ENCODE results near the gene EIF3J.

The EIF3J gene

GRCh38 chr15:44566155-44566540 lies 29.2 kb downstream of the EIF3J start:
- Histone ChIP-seq H3K27ac (ENCODE audit: low read depth, low read length) (no peak overlapping the region), H3K27me3 (ENCODE audit: insufficient read depth, low read length) (no peaks in the 10 kb centered on the region), H2AFZ (ENCODE audit: low read length, unreplicated experiment) (no peak overlapping the region), H3K36me3 (ENCODE audit: insufficient read depth, low read length) (peaks cover 35% of the 10 kb centered on the region), H3K4me3 (ENCODE audit: low read depth, low read length) (no peak overlapping the region), H3K79me2 (ENCODE audit: control insufficient read depth, insufficient read depth, low read length, unreplicated experiment) (no peaks in the 10 kb centered on the region), H3K4me1 (ENCODE audit: control insufficient read depth, insufficient read depth, low read length, unreplicated experiment) (no peaks in the 10 kb centered on the region)

- Histone ChIP-seq H3K27ac (ENCODE audit: low read depth, low read length) (no peak overlapping the region), H3K4me3 (ENCODE audit: low read depth, low read length) (no peak overlapping the region), H3K27me3 (ENCODE audit: insufficient read depth, low read length) (no peaks in the 10 kb centered on the region), H2AFZ (ENCODE audit: low read length, unreplicated experiment) (no peak overlapping the region), H3K4me1 (ENCODE audit: control insufficient read depth, insufficient read depth, low read length, unreplicated experiment) (no peaks in the 10 kb centered on the region), H3K36me3 (ENCODE audit: insufficient read depth, low read length) (peaks cover 27% of the 10 kb centered on the region), H3K79me2 (ENCODE audit: control insufficient read depth, insufficient read depth, low read length, unreplicated experiment) (no peaks in the 10 kb centered on the region)
Measured at GRCh38 chr15:44568338-44568737, 31.4 kb downstream of the EIF3J start.

DNA sequence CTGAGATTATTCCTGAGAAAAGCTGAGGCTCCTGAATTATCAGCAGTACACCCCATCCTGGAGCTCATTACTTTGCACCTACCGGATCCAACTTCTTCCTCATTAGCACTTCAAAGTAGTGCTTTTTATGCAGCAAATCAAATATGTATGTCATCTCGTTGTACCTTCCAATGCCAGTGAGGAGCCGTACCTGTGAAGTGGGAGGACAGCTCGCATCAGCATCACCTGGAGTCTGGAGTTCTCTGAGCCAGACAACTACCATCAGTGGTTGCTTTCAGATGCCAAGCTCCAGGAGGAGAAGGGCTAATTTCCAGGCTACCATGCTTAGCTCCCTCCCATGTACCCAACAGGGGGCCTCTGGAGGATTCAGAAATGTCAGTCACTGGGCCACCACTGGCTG lies 32.4 kb downstream of the EIF3J start:
- Histone ChIP-seq H3K4me3 (ENCODE audit: low read depth, low read length) (no peak overlapping the region), H3K4me1 (ENCODE audit: control insufficient read depth, insufficient read depth, low read length, unreplicated experiment) (no peaks in the 10 kb centered on the region), H3K36me3 (ENCODE audit: insufficient read depth, low read length) (peaks cover 21% of the 10 kb centered on the region), H2AFZ (ENCODE audit: low read length, unreplicated experiment) (no peak overlapping the region), H3K79me2 (ENCODE audit: control insufficient read depth, insufficient read depth, low read length, unreplicated experiment) (no peaks in the 10 kb centered on the region), H3K27me3 (ENCODE audit: insufficient read depth, low read length) (no peaks in the 10 kb centered on the region), H3K27ac (ENCODE audit: low read depth, low read length) (no peak overlapping the region)

- peaks cover 11% of the 10 kb centered on the region for H3K36me3 ChIP-seq (ENCODE audit: insufficient read depth, low read length)
- H3K27ac ChIP-seq (ENCODE audit: low read depth, low read length) = no peak overlapping the region
- no peak overlapping the region for H2AFZ ChIP-seq (ENCODE audit: low read length, unreplicated experiment)
- H3K4me1 ChIP-seq (ENCODE audit: control insufficient read depth, insufficient read depth, low read length, unreplicated experiment) = no peaks in the 10 kb centered on the region
- H3K79me2 ChIP-seq (ENCODE audit: control insufficient read depth, insufficient read depth, low read length, unreplicated experiment) = no peaks in the 10 kb centered on the region
- H3K27me3 ChIP-seq (ENCODE audit: insufficient read depth, low read length) = no peaks in the 10 kb centered on the region
- H3K4me3 ChIP-seq (ENCODE audit: low read depth, low read length) = no peak overlapping the region
Measured at GRCh38 chr15:44570361-44570760, 33.4 kb downstream of the EIF3J start.

DNA sequence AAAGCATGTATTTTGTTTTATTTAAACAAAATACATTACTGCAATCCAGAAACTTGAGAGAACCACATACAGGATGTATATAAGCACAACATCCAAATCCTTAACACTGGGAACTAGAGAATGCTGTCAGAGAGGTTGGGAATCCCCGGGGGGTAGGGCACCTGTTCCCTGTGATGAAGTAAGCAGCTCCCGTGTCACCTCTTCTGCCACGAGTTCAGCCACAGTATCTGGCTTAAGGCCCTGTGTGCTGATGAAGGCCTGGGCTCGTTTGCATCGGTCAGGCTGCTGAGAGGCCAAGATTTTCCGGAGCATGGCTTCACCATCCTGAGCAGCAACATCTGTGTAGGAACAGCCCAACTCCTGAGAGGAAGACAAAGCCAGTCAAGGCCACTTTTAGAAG lies 36.4 kb downstream of the EIF3J start:
- H3K36me3 ChIP-seq (ENCODE audit: insufficient read depth, low read length) = 0 out of 2 replicates have a peak, but pooled peaks cover 5% of the 10 kb centered on the region
- no peaks in the 10 kb centered on the region for H3K79me2 ChIP-seq (ENCODE audit: control insufficient read depth, insufficient read depth, low read length, unreplicated experiment)
- no peak overlapping the region for H2AFZ ChIP-seq (ENCODE audit: low read length, unreplicated experiment)
- H3K27ac ChIP-seq (ENCODE audit: low read depth, low read length) = no peak overlapping the region
- no peak overlapping the region for H3K4me3 ChIP-seq (ENCODE audit: low read depth, low read length)
- no peaks in the 10 kb centered on the region for H3K4me1 ChIP-seq (ENCODE audit: control insufficient read depth, insufficient read depth, low read length, unreplicated experiment)
- no peaks in the 10 kb centered on the region for H3K27me3 ChIP-seq (ENCODE audit: insufficient read depth, low read length)

GRCh38 chr15:44574734-44575133 lies 37.8 kb downstream of the EIF3J start:
- Histone ChIP-seq H3K27me3 (ENCODE audit: insufficient read depth, low read length) (no peaks in the 10 kb centered on the region), H3K4me3 (ENCODE audit: low read depth, low read length) (no peak overlapping the region), H3K36me3 (ENCODE audit: insufficient read depth, low read length) (0 out of 2 replicates have a peak, but pooled peaks cover 5% of the 10 kb centered on the region), H3K4me1 (ENCODE audit: control insufficient read depth, insufficient read depth, low read length, unreplicated experiment) (no peaks in the 10 kb centered on the region), H2AFZ (ENCODE audit: low read length, unreplicated experiment) (no peak overlapping the region), H3K27ac (ENCODE audit: low read depth, low read length) (no peak overlapping the region), H3K79me2 (ENCODE audit: control insufficient read depth, insufficient read depth, low read length, unreplicated experiment) (no peaks in the 10 kb centered on the region)

DNA sequence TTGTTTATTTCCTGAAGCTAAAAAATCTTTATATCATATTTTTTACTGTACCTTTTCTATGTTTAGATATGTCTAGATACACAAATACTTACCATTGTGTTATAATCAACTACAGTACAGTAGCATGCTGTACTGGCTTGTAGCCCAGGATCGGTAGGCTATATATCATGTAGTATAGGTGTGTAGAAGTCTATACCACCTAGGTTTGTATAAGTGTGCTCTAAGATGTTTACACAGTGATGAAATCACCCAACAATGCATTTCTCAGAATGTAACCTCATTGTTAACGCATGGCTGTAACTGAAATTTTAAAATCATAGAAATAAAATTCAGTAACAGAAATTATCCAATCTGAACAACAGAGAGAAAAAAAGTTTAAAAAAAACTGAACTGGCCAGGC lies 43.2 kb downstream of the EIF3J start:
- Histone ChIP-seq H3K4me3 (ENCODE audit: low read depth, low read length) (no peak overlapping the region), H3K36me3 (ENCODE audit: insufficient read depth, low read length) (peaks cover 23% of the 10 kb centered on the region), H3K27me3 (ENCODE audit: insufficient read depth, low read length) (no peaks in the 10 kb centered on the region), H3K79me2 (ENCODE audit: control insufficient read depth, insufficient read depth, low read length, unreplicated experiment) (no peaks in the 10 kb centered on the region), H3K4me1 (ENCODE audit: control insufficient read depth, insufficient read depth, low read length, unreplicated experiment) (no peaks in the 10 kb centered on the region), H3K27ac (ENCODE audit: low read depth, low read length) (no peak overlapping the region), H2AFZ (ENCODE audit: low read length, unreplicated experiment) (no peak overlapping the region)

DNA sequence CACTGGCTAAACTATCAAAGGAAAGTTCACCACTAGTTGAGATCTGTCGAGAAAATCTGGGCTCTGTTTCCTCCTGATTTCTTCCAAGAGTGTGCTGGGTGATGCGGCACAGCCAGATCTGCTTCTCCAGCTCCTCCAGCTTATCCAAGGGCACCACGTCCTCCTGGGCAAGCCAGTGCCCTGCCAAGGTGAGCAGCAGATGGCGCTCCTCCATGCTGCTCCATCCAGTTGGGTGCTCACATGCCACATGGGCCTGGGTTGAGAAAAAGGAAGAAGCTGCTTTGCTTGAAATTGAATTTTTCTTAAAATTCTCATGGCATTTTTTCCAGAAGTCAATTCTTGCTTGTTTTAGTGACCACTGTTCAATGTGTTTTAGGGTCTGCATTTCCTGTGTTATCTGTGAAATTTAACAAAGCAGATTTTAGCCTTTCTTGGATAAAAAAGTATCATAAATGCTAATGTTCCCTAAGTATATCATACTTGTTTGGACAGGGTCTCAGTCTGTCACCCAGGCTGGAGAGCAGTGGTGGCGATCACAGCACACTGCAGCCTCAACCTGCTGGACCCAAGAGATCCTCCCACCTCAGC lies 47.3 kb downstream of the EIF3J start:
- Histone ChIP-seq H2AFZ (ENCODE audit: low read length, unreplicated experiment) (no peak overlapping the region), H3K4me3 (ENCODE audit: low read depth, low read length) (no peak overlapping the region), H3K4me1 (ENCODE audit: control insufficient read depth, insufficient read depth, low read length, unreplicated experiment) (no peaks in the 10 kb centered on the region), H3K27me3 (ENCODE audit: insufficient read depth, low read length) (no peaks in the 10 kb centered on the region), H3K27ac (ENCODE audit: low read depth, low read length) (no peak overlapping the region), H3K79me2 (ENCODE audit: control insufficient read depth, insufficient read depth, low read length, unreplicated experiment) (no peaks in the 10 kb centered on the region), H3K36me3 (ENCODE audit: insufficient read depth, low read length) (peaks cover 23% of the 10 kb centered on the region)

- Histone ChIP-seq H3K4me3 (ENCODE audit: low read depth, low read length) (no peak overlapping the region), H3K36me3 (ENCODE audit: insufficient read depth, low read length) (peaks cover 30% of the 10 kb centered on the region), H3K4me1 (ENCODE audit: control insufficient read depth, insufficient read depth, low read length, unreplicated experiment) (no peaks in the 10 kb centered on the region), H2AFZ (ENCODE audit: low read length, unreplicated experiment) (no peak overlapping the region), H3K79me2 (ENCODE audit: control insufficient read depth, insufficient read depth, low read length, unreplicated experiment) (no peaks in the 10 kb centered on the region), H3K27ac (ENCODE audit: low read depth, low read length) (no peak overlapping the region), H3K27me3 (ENCODE audit: insufficient read depth, low read length) (no peaks in the 10 kb centered on the region)
Measured at GRCh38 chr15:44585633-44586032, 48.7 kb downstream of the EIF3J start.

GRCh38 chr15:44588541-44588940 lies 51.6 kb downstream of the EIF3J start:
- Histone ChIP-seq H3K36me3 (ENCODE audit: insufficient read depth, low read length) (peaks cover 23% of the 10 kb centered on the region), H3K27ac (ENCODE audit: low read depth, low read length) (no peak overlapping the region), H3K4me3 (ENCODE audit: low read depth, low read length) (no peak overlapping the region), H2AFZ (ENCODE audit: low read length, unreplicated experiment) (no peak overlapping the region), H3K79me2 (ENCODE audit: control insufficient read depth, insufficient read depth, low read length, unreplicated experiment) (no peaks in the 10 kb centered on the region), H3K27me3 (ENCODE audit: insufficient read depth, low read length) (no peaks in the 10 kb centered on the region), H3K4me1 (ENCODE audit: control insufficient read depth, insufficient read depth, low read length, unreplicated experiment) (no peaks in the 10 kb centered on the region)

- peaks cover 16% of the 10 kb centered on the region for H3K36me3 ChIP-seq (ENCODE audit: insufficient read depth, low read length)
- H3K4me3 ChIP-seq (ENCODE audit: low read depth, low read length) = no peak overlapping the region
- H3K27ac ChIP-seq (ENCODE audit: low read depth, low read length) = no peak overlapping the region
- no peaks in the 10 kb centered on the region for H3K79me2 ChIP-seq (ENCODE audit: control insufficient read depth, insufficient read depth, low read length, unreplicated experiment)
- no peaks in the 10 kb centered on the region for H3K4me1 ChIP-seq (ENCODE audit: control insufficient read depth, insufficient read depth, low read length, unreplicated experiment)
- H2AFZ ChIP-seq (ENCODE audit: low read length, unreplicated experiment) = no peak overlapping the region
- no peaks in the 10 kb centered on the region for H3K27me3 ChIP-seq (ENCODE audit: insufficient read depth, low read length)
Measured at GRCh38 chr15:44591326-44591725, 54.4 kb downstream of the EIF3J start.

All from ACC112 (cell line).